GM12874 (cell line): ENCODE results near the gene FAM174C.

Experiments
- TF ChIP-seq, protein P1 (sequence below): IDR thresholded peaks from 2 replicates; pipeline ENCODE4 v1.5.1; 2011; ENCODE audit warnings: low read depth, mild to moderate bottlenecking, control low read depth, low read length, moderate library complexity; ENCODE audit not compliant: insufficient read depth

Gene FAM174C

DNA sequence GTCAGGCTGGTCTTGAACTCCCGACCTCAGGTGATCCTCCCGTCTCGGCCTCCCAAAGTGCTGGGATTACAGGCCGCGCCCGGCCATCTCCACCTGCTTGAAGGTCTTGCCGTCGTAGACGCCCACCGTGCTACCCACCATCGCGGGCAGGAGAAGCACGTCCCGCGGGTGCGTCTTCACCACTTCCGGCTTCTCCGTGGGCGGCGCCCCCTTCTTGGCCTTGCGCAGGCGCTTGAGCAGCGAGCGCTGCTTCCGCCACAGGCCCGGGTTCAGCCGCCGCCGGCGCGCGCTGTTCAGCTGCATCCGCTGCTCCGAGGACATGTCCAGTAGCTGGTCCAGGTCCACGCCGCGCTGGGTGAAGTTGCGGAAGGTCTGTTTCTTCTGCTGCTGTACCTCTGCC lies 32.0 kb downstream of the FAM174C start:
- TF ChIP-seq, protein P1, sequence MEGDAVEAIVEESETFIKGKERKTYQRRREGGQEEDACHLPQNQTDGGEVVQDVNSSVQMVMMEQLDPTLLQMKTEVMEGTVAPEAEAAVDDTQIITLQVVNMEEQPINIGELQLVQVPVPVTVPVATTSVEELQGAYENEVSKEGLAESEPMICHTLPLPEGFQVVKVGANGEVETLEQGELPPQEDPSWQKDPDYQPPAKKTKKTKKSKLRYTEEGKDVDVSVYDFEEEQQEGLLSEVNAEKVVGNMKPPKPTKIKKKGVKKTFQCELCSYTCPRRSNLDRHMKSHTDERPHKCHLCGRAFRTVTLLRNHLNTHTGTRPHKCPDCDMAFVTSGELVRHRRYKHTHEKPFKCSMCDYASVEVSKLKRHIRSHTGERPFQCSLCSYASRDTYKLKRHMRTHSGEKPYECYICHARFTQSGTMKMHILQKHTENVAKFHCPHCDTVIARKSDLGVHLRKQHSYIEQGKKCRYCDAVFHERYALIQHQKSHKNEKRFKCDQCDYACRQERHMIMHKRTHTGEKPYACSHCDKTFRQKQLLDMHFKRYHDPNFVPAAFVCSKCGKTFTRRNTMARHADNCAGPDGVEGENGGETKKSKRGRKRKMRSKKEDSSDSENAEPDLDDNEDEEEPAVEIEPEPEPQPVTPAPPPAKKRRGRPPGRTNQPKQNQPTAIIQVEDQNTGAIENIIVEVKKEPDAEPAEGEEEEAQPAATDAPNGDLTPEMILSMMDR, result no peak

DNA sequence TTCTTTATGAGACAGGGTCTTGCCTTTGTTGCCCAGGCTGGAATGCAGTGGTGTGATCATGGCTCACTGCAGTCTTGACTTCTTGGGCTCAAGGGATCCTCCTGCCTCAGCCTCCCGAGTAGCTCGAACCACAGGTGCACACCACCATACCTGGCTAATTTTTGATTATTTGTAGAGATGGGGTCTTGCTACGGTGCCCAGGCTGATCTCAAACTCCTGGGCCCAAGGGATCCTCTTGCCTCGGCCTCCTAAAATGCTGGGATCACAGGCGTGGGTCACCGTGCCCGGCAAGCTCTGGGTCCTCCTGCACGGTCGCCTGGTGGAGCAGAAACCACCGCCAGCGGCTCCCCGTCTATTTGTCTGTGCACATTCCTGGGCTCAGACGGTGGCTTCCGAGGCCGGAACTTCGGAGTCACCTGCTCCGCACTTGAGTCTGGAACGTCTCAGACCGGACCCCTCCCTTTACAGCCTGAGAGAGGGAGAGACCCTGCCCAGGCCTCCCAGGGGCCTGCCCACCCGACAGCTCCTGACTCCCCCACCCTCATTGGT lies 32.5 kb downstream of the FAM174C start:
- TF ChIP-seq, protein P1, result no peak

DNA sequence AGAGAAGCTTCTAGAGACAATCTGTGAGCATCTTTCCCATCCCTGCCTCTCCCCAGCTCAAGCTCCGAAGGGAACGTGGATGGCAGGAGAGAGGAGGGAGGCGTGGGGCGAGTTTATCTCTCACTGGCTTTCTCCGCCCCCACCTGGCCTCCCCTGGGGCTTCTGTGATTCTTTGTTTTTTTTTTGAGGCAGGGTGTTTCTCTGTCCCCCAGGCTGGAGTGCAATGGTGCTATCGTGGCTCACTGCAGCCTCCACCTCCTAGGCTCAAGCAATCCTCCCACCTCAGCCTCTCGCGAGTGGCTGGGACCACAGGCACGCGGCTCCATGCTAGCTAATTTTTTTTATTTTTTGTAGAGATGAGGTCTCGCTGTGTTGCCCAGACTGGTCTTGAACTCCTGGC lies 33.4 kb downstream of the FAM174C start:
- TF ChIP-seq, protein P1, result no peak

DNA sequence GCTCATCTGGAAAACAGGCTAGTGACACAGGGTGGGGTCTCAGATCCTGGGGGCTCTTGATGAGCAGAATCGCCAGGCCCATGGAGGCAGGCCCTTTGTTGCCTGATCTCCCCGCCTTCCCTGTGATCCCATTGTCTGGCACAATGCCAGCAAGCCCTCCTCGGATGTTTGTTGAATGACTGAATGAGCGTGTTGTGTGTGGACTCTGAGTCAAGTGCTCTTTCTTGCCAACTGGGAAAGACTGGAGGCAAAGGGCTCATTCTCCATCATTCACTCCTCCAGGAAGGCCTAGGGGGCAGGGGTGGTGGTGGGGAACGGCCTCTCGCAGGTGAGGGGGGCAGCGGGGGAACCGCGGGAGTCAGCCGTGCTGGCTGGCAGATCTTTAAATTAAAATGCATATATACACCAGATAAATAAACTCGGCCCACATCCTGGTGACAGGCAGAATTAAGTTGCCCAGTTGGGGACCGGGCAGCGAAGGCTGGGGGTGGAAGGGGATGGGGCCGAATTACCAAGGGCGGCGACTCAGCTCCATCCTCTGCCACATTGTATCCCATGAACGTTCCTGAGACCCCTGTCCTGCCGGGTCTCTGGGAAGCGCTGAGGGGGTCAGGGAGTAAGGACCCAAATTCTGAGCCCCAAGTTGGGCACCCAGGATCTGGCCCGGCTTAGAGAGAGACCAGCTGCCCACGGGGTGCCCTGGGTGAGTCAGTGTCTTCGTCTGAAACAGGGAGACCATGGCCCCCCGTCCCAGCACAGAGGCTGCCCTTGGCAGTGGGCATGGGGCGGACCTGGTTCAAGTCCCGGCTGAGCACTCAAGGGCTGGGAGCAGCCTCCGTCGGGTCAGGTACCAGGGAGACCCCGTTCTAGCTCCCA lies 34.9 kb downstream of the FAM174C start:
- TF ChIP-seq, protein P1, result no peak

DNA sequence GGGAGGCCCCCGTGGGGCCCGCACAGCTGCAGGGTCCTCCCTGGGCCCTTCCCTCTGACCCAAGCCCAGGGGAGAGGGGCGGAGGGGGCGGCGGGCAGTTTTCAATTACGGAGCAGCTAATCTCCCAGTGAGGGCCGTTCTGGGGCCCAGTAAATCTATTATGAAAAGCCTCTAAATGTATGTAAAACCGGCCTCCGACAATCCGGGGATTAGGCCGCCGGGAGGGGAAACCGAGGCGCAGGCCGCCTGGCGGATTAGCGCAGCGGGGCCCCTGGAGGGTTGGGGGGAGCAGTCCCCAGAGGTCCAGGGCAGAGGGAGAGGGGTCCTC lies 35.5 kb downstream of the FAM174C start:
- TF ChIP-seq, protein P1, result no peak

DNA sequence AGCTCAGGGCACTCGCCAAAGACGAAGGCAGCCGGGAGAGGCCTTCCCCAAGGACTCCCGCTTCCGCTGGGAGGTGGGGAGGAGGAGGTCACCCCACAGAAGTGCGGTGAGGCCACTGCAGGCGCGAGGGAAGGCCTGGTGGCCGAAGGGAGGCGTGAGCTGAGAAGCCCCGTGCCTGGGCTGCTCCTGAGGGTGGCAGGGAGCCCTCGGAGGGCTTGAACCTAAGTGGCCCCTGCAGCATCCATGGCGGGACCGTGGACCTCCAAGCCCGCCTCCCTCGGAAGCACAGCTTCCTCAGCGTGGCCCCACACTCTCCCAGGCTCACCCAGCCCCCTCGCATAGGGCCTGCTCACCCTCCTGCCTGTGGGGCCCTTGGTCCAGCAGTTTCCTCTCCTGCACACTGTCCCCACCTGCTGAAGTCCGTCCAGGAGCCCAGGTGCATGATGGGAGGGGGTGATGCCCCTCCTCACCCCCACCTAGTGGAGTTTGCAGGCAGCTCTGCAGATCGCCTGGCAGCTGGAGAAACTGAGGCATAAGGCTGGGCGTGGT lies 36.3 kb downstream of the FAM174C start:
- TF ChIP-seq, protein P1, result no peak

DNA sequence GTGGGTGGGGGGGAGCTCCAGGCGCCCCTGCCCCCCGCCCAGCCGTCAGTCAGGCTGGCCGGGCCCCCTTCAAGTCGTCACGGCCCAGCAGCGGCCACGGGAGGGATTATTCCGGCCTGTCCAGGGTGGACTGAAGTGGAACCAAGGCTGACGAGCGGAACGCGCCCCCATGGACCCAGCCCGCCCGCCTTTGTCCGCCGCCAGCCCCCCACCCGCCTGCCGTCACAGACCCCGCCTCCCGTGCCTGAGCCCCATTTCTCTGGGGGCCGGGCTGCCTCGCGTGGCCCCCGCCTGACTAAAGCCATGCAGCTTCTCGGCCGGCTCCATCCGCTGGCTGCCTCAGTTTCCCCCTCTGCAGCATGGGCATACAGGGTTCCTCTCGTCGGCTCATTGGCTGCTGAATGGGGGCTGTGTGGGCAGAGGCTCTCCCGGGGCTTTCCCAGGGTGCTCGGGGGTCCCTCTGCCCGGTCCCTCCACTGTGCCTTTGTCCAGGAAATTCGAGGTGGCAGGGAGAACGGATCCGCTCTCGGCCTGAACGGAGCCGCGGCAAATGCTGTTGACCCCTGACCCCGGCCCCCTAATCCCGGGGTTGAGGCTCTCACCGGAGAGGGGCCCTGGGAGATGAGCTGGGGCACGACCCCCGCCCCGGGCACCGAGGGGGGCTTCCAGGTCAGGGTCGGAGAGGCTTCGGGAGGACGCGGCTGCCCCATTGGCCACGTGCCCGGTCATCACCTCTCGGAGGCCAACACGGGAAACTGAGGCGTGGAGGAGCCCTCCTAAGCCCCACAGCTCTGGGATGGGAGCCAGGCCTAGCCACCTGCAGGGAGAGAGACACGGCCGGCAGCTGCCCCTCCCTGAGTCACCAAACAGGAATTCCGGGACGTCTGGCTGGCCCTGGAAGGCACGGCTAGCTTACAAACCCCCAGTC lies 37.7 kb downstream of the FAM174C start:
- TF ChIP-seq, protein P1, result no peak
